Heart right ventricle (tissue), 16 donors: ENCODE results near the gene SKAP1. TPM values are rescaled to one million over a fixed set of nuclear protein-coding genes. Genes with fewer than 3 reads are reported as not detected.
"Not testable (repeated sequence)": the region's sequence is repeated elsewhere in the genome, so short reads cannot be mapped to it uniquely, and the experiment has no call there.

Source experiments
- ATAC-seq, 8 donors: fragments of 200-7000 bp; cut with Tn5 transposase; one replicate each; pipeline ENCODE4 v1.9.1; 2020; ENCODE audit warnings: mild to moderate bottlenecking in 8 of 8, moderate library complexity in 8 of 8, moderate number of reproducible peaks in 1 of 8
- DNase-seq, 2 donors: peaks; one replicate each; pipeline ENCODE4 v3.0.0-alpha.2; 2020
- H3K27ac ChIP-seq, 10 donors: fragments of 200-600 bp; sonication (generic) in 2 of 10; one replicate each; pipeline versions ENCODE4 v1.5.0 to v1.8.0; 2020 to 2022; ENCODE audit warnings: mild to moderate bottlenecking in 3 of 10
- H3K27me3 ChIP-seq, 7 donors: fragments of 200-600 bp; one replicate each; pipeline ENCODE4 v1.8.0; 2021 to 2022; ENCODE audit warnings: mild to moderate bottlenecking in 2 of 7
- H3K36me3 ChIP-seq, 9 donors: fragments of 200-600 bp; sonication (generic) in 1 of 9; one replicate each; pipeline versions ENCODE4 v1.5.0 to v1.8.0; 2020 to 2022; ENCODE audit warnings: mild to moderate bottlenecking in 2 of 9
- H3K4me1 ChIP-seq, 9 donors: fragments of 200-600 bp; sonication (generic) in 1 of 9; one replicate each; pipeline versions ENCODE4 v1.5.0 to v1.8.0; 2020 to 2022; ENCODE audit warnings: mild to moderate bottlenecking in 4 of 9
- H3K4me3 ChIP-seq, 10 donors: fragments of 200-600 bp; sonication (generic) in 2 of 10; one replicate each; pipeline versions ENCODE4 v1.5.0 to v1.8.0; 2020 to 2022; ENCODE audit warnings: mild to moderate bottlenecking in 7 of 10, moderate library complexity in 2 of 10
- H3K9me3 ChIP-seq, 11 donors: fragments of 200-600 bp in 10 of 11; sonication (generic) in 2 of 11; one replicate each; pipeline versions ENCODE4 v1.5.0 to v1.8.0; 2013 to 2022; ENCODE audit warnings: mild to moderate bottlenecking in 2 of 11, control low read depth in 1 of 11, moderate library complexity in 1 of 11
- CTCF ChIP-seq, 9 donors: fragments of 200-600 bp; sonication (generic) in 2 of 9; IDR thresholded peaks; one replicate each; pipeline versions ENCODE4 v1.5.0 to v1.8.0; 2021 to 2022; ENCODE audit warnings: antibody characterized with exemption in 9 of 9, mild to moderate bottlenecking in 5 of 9, moderate library complexity in 1 of 9
- WGBS, 2 donors: extraction: QIAGEN DNeasy Blood & Tissue Kit; methylation state at CpG; one replicate each; pipeline ENCODE4 v1.1.7; 2013; ENCODE audit warnings: inconsistent platforms in 1 of 2; 5-methylcytosine and 5-hydroxymethylcytosine counted together
- intact Hi-C, 10 donors: fragments of 100-400 bp; cut with DNase I; formaldehyde crosslinking; loops; one replicate each; pipeline versions ENCODE4 v1.11.1 to v1.14.2; 2022
- polyA plus RNA-seq, 2 donors: library from polyadenylated mRNA; stranded (reverse); fragments of 200-250 nt; gene quantifications; one replicate each; pipeline ENCODE4 v1.2.3, GENCODE V29; 2013
- total RNA-seq, 10 donors: library from RNA; stranded (reverse); fragmentation: NEBNext Ultra II Directional in 3 of 10; extraction: Animal tissue kit (Norgen Biotek cat#: 25700) in 3 of 10; gene quantifications; one replicate each; pipeline versions ENCODE4 v1.2.1 to v1.2.4, GENCODE V29; 2021 to 2023
- donor health status: Arrhythmogenic right ventricular cardiomyopathy.
- donor health status: ischemic (EF 13 %, LVEDD 7.1; RV severe dilation, severe dysfunction).
- donor health status: healthy with polysubstance abuse.
- donor health status: DM: no; HTN: yes; CAD: no.
- donor health status: DM: no; HTN: no; CAD: no.
- donor health status: ischemic (EF 25% LVEDD 6.9; RV normal size, moderate dysfunction).
- donor health status: ischemic (EF 25% LVEDD 5.7; RV mildly dilated, moderate dysfunction).
- donor health status: healthy.
- donor health status: DM: yes; HTN: yes; CAD: no.
- donor health status: Ischemic cardiomyopathy.
- donor health status: ischemic (EF 35%, LVEDD 5.7; RV mildly dilated, moderate dysfunction).
- donor health status: nonischemic (EF 11% LVEDD 7.7; RV severe dilation, severe dysfunction).
- donor health status: DM: yes; HTN: yes; CAD: no.
- donor health status: PGD.
- donor health status: ischemic (EF 29% LVEDD 5.4; RV normal size, mild dysfunction).
- donor health status: nonischemic (EF 23%, LVEDD 6.1; RV moderate dilation, normal function).

SKAP1 gene
- total and polyA plus RNA-seq, 12 donors = 0.33 to 1.7 (median 0.75) TPM; not detected in 5

- ATAC-seq = no peak
- Histone ChIP-seq H3K36me3 (no peaks in the 10 kb centered on the region), H3K27me3 (peaks cover 0 to 77% (median 62%) of the 10 kb centered on the region in 7 donors), H3K4me3 (peak overlapping the region in 1 of 10 donors; percentile 52), H3K9me3 (no peaks in the 10 kb centered on the region), H3K27ac (peak overlapping the region in 1 of 10 donors; percentile 83), H3K4me1 (peaks cover 0 to 16% (median 0%) of the 10 kb centered on the region in 9 donors)
- no peak for TF ChIP-seq CTCF (IDR thresholded peaks at IDR 0.05)
- no peak for DNase-seq
- intact Hi-C loops = no loop called here
These were observed 2.4 kb downstream of the SKAP1 start for GRCh38 chr17:48427598-48427997.

- Histone ChIP-seq H3K9me3 (no peaks in the 10 kb centered on the region), H3K36me3 (no peaks in the 10 kb centered on the region), H3K27ac (no peak overlapping the region), H3K27me3 (peaks cover 0 to 77% (median 58%) of the 10 kb centered on the region in 7 donors), H3K4me3 (no peak overlapping the region), H3K4me1 (peaks cover 0 to 16% (median 0%) of the 10 kb centered on the region in 9 donors)
- intact Hi-C loops = no loop called here
- ATAC-seq (no peak), DNase-seq (no peak)
- WGBS, 2 donors = 79 to 83% methylated on average over 4 of the region's 4 CpGs
- no peak for TF ChIP-seq CTCF (IDR thresholded peaks at IDR 0.05)
These were observed 3.1 kb downstream of the SKAP1 start for GRCh38 chr17:48426761-48427500.

- ATAC-seq (no peak), DNase-seq (no peak)
- Histone ChIP-seq H3K9me3 (no peaks in the 10 kb centered on the region), H3K4me1 (peaks cover 0 to 16% (median 0%) of the 10 kb centered on the region in 9 donors), H3K27ac (no peak overlapping the region), H3K4me3 (no peak overlapping the region), H3K27me3 (peaks cover 0 to 77% (median 57%) of the 10 kb centered on the region in 7 donors), H3K36me3 (no peaks in the 10 kb centered on the region)
- no peak for TF ChIP-seq CTCF (IDR thresholded peaks at IDR 0.05)
- WGBS, 2 donors = 68 to 77% methylated on average over 3 of the region's 3 CpGs
- intact Hi-C loops = no loop called here
These were observed 3.9 kb downstream of the SKAP1 start for GRCh38 chr17:48426019-48426665.

GRCh38 chr17:48422060-48422459 lies 8.0 kb downstream of the SKAP1 start:
- intact Hi-C loops = not testable (repeated sequence)
- WGBS, 2 donors = 86 to 94% methylated on average over 3 of the region's 3 CpGs

GRCh38 chr17:48420823-48421222 lies 9.2 kb downstream of the SKAP1 start:
- DNase-seq (no peak), ATAC-seq (no peak)
- no peak for TF ChIP-seq CTCF (IDR thresholded peaks at IDR 0.05)
- Histone ChIP-seq H3K36me3 (no peaks in the 10 kb centered on the region), H3K27me3 (peaks cover 0 to 62% (median 51%) of the 10 kb centered on the region in 7 donors), H3K27ac (no peak overlapping the region), H3K4me3 (no peak overlapping the region), H3K4me1 (no peaks in the 10 kb centered on the region), H3K9me3 (no peaks in the 10 kb centered on the region)
- intact Hi-C loops = no loop called here
- 64 to 70% methylated on average over 4 of the region's 4 CpGs for WGBS, 2 donors

More at GRCh38 chr17:48422060-48422459, 8.0 kb downstream of the SKAP1 start:
- H3K36me3 ChIP-seq, H3K27ac ChIP-seq, H3K4me3 ChIP-seq, H3K9me3 ChIP-seq, H3K4me1 ChIP-seq, ATAC-seq, DNase-seq: not testable (repeated sequence)
- H3K27me3 ChIP-seq = peaks cover 0 to 62% (median 44%) of the 10 kb centered on the region in 7 donors
